ENCODE data around the gene ITGAL. TPM values are rescaled to one million over a fixed set of nuclear protein-coding genes. Genes with fewer than 3 reads are reported as not detected.
A peak's percentile ranks its signal among the peaks of the same experiment; 100 is the strongest.

The ITGAL gene
- total and polyA plus RNA-seq, 4 donors: 4.3 to 11.8 (median 6.9) TPM

DNA sequence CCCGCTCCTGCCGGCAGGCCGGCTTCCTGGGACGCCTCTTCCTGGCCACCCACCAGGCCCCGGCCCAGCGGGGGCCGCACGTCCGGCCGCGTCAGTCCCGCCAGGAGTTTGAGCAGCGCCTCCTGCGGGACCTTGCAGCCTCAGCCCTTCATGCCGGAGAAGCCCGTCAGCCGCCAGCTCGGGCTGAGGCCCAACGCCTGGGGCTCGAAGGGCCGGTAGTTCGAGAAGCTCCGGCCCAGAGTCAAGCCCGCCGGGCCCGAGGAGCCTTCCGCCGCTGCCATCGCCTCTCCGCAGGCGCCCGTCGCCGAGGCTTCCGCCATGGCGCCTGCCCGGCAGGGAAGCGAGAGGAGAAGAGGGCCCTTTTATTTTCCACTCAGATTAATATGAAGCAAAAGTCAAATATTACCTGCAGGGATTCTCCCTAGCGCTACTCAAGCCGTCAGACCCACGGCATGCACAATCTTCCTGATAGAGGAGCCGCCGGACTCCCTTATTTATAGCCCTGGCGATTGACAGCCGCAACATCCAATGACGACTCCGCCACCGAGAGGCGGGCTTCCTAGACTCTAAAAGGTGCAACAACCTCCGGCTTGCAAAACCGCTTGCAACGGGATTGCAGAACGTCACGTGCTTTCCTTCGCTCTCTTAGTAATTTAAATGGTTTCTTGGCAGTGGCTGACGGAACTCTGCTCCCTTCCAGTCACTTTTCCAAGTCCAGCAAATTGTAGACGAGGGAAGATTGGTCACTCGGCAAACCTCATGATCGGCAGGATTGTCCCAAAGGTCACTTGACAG is 26.9 kb upstream of the ITGAL start, which contains the start of gene SEPHS2:
SEPHS2 (minus strand) TSS at position 467 of the 795 bp plus-strand sequence; CDS start at position 320, 147 bp downstream.
- peak; percentile 98 for DNase-seq (ENCODE audit: low spot score)
- peak; percentile 52 to 80 for TF ChIP-seq EGR1 (IDR thresholded peaks at IDR 0.05; ENCODE audit: low read depth in 2 of 2)
- TF ChIP-seq, protein P1, sequence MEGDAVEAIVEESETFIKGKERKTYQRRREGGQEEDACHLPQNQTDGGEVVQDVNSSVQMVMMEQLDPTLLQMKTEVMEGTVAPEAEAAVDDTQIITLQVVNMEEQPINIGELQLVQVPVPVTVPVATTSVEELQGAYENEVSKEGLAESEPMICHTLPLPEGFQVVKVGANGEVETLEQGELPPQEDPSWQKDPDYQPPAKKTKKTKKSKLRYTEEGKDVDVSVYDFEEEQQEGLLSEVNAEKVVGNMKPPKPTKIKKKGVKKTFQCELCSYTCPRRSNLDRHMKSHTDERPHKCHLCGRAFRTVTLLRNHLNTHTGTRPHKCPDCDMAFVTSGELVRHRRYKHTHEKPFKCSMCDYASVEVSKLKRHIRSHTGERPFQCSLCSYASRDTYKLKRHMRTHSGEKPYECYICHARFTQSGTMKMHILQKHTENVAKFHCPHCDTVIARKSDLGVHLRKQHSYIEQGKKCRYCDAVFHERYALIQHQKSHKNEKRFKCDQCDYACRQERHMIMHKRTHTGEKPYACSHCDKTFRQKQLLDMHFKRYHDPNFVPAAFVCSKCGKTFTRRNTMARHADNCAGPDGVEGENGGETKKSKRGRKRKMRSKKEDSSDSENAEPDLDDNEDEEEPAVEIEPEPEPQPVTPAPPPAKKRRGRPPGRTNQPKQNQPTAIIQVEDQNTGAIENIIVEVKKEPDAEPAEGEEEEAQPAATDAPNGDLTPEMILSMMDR (IDR thresholded peaks at IDR 0.05; ENCODE audit: low read depth, low read length, missing input control): no peak
- TF ChIP-seq JUND (IDR thresholded peaks at IDR 0.05): peak; percentile 72 to 85
- TF ChIP-seq, protein P2, sequence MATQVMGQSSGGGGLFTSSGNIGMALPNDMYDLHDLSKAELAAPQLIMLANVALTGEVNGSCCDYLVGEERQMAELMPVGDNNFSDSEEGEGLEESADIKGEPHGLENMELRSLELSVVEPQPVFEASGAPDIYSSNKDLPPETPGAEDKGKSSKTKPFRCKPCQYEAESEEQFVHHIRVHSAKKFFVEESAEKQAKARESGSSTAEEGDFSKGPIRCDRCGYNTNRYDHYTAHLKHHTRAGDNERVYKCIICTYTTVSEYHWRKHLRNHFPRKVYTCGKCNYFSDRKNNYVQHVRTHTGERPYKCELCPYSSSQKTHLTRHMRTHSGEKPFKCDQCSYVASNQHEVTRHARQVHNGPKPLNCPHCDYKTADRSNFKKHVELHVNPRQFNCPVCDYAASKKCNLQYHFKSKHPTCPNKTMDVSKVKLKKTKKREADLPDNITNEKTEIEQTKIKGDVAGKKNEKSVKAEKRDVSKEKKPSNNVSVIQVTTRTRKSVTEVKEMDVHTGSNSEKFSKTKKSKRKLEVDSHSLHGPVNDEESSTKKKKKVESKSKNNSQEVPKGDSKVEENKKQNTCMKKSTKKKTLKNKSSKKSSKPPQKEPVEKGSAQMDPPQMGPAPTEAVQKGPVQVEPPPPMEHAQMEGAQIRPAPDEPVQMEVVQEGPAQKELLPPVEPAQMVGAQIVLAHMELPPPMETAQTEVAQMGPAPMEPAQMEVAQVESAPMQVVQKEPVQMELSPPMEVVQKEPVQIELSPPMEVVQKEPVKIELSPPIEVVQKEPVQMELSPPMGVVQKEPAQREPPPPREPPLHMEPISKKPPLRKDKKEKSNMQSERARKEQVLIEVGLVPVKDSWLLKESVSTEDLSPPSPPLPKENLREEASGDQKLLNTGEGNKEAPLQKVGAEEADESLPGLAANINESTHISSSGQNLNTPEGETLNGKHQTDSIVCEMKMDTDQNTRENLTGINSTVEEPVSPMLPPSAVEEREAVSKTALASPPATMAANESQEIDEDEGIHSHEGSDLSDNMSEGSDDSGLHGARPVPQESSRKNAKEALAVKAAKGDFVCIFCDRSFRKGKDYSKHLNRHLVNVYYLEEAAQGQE (IDR thresholded peaks at IDR 0.05): peak; percentile 91
- peak; percentile 98 for TF ChIP-seq TAF1 (conservative IDR thresholded peaks at IDR 0.05)
- TF ChIP-seq RAD21 (IDR thresholded peaks at IDR 0.05): peak; percentile 46 to 58
- TF ChIP-seq, protein P3, sequence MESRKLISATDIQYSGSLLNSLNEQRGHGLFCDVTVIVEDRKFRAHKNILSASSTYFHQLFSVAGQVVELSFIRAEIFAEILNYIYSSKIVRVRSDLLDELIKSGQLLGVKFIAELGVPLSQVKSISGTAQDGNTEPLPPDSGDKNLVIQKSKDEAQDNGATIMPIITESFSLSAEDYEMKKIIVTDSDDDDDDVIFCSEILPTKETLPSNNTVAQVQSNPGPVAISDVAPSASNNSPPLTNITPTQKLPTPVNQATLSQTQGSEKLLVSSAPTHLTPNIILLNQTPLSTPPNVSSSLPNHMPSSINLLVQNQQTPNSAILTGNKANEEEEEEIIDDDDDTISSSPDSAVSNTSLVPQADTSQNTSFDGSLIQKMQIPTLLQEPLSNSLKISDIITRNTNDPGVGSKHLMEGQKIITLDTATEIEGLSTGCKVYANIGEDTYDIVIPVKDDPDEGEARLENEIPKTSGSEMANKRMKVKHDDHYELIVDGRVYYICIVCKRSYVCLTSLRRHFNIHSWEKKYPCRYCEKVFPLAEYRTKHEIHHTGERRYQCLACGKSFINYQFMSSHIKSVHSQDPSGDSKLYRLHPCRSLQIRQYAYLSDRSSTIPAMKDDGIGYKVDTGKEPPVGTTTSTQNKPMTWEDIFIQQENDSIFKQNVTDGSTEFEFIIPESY (IDR thresholded peaks at IDR 0.05): peak; percentile 97
- peak; percentile 94 to 95 for TF ChIP-seq RXRA (IDR thresholded peaks at IDR 0.05)
- peak; percentile 96 for TF ChIP-seq YY1 (IDR thresholded peaks at IDR 0.05)
- TF ChIP-seq, protein P4, sequence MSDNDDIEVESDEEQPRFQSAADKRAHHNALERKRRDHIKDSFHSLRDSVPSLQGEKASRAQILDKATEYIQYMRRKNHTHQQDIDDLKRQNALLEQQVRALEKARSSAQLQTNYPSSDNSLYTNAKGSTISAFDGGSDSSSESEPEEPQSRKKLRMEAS (IDR thresholded peaks at IDR 0.05): peak; percentile 94
- TF ChIP-seq GABPA (IDR thresholded peaks at IDR 0.05 in 1 of 2, conservative IDR thresholded peaks at IDR 0.05 in 1 of 2): peak; percentile 56 to 83
- TF ChIP-seq FOXA2 (IDR thresholded peaks at IDR 0.05): peak; percentile 60
- peak; percentile 88 to 96 for TF ChIP-seq HNF4A (conservative IDR thresholded peaks at IDR 0.05)
- TF ChIP-seq HNF4G (IDR thresholded peaks at IDR 0.05): peak; percentile 79
- TF ChIP-seq, protein P5, sequence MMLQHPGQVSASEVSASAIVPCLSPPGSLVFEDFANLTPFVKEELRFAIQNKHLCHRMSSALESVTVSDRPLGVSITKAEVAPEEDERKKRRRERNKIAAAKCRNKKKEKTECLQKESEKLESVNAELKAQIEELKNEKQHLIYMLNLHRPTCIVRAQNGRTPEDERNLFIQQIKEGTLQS (IDR thresholded peaks at IDR 0.05): peak; percentile 91
- peak; percentile 61 for TF ChIP-seq NR2F2 (IDR thresholded peaks at IDR 0.05)
- peak; percentile 98 for TF ChIP-seq SP1 (IDR thresholded peaks at IDR 0.05)
- TF ChIP-seq FOXA1 (IDR thresholded peaks at IDR 0.05): peak; percentile 79
- Histone ChIP-seq H3K9me3 (ENCODE audit: control insufficient read depth in 4 of 4, low read length in 3 of 4) (no peaks in the 10 kb centered on the region), H3K27me3 (ENCODE audit: control insufficient read depth in 4 of 4, insufficient read depth in 4 of 4, low read length in 3 of 4) (no peaks in the 10 kb centered on the region), H3K36me3 (ENCODE audit: control insufficient read depth in 4 of 4, insufficient read depth in 3 of 4, low read depth in 1 of 4, low read length in 3 of 4) (peaks cover 0 to 2% (median 0%) of the 10 kb centered on the region in 4 donors), H3K4me1 (ENCODE audit: control insufficient read depth in 4 of 4, insufficient read depth in 4 of 4, low read length in 3 of 4) (peaks cover 4 to 30% (median 18%) of the 10 kb centered on the region in 4 donors), H3K27ac (ENCODE audit: low read depth in 1 of 2, low read length in 2 of 2) (peak within 1 kb of the TSS; percentile 96 to 99), H3K4me3 (ENCODE audit: low read depth in 1 of 3, low read length in 3 of 3) (peak within 1 kb of the TSS; percentile 85 to 99 (median 86)), H3K9ac (ENCODE audit: low read depth in 1 of 2, low read length in 2 of 2) (peak within 1 kb of the TSS; percentile 92 to 98)
- WGBS: under 1% methylated on average over 59 of the region's 59 CpGs
